Mucosa of descending colon (tissue), 3 donors: ENCODE measurements around the gene MEPCE. TPM values are rescaled to one million over a fixed set of nuclear protein-coding genes. Genes with fewer than 3 reads are reported as not detected.

ENCODE experiments used
- ATAC-seq: fragments of 200-7000 bp; cut with Tn5 transposase; one replicate; pipeline ENCODE4 v1.9.1; 2020; ENCODE audit warnings: mild to moderate bottlenecking, moderate library complexity
- DNase-seq, 3 donors: peaks; one replicate each; pipeline ENCODE4 v3.0.0-alpha.2; 2020
- H3K36me3 ChIP-seq: fragments of 200-600 bp; one replicate; pipeline ENCODE4 v1.8.0; 2021; ENCODE audit warnings: low read depth, mild to moderate bottlenecking
- H3K4me1 ChIP-seq: fragments of 200-600 bp; one replicate; pipeline ENCODE4 v1.8.0; 2021; ENCODE audit warnings: low read depth, mild to moderate bottlenecking
- H3K4me3 ChIP-seq: fragments of 200-600 bp; one replicate; pipeline ENCODE4 v1.8.0; 2021; ENCODE audit warnings: mild to moderate bottlenecking
- H3K9me3 ChIP-seq: fragments of 200-600 bp; one replicate; pipeline ENCODE4 v1.8.0; 2021; ENCODE audit warnings: mild to moderate bottlenecking
- intact Hi-C, 2 donors: fragments of 100-400 bp; cut with DNase I in 1 of 2; cut with micrococcal nuclease in 1 of 2; formaldehyde crosslinking; loops; one replicate each; pipeline versions ENCODE4 v1.11.0 to v1.11.1; 2022; cut with DNase I, micrococcal nuclease
- total RNA-seq, 3 donors: library from RNA; stranded (reverse); fragmentation: NEBNext Ultra II Directional in 2 of 3; extraction: Animal tissue kit (Norgen Biotek cat#: 25700) in 2 of 3; gene quantifications; one replicate each; pipeline versions ENCODE4 v1.2.1 to v1.2.4, GENCODE V29; 2021 to 2023
- TF ChIP-seq, protein P1 (sequence below): fragments of 200-600 bp; IDR thresholded peaks from one replicate; pipeline ENCODE4 v1.8.0; 2022; ENCODE audit warnings: antibody characterized with exemption, mild to moderate bottlenecking
- donor health status: DM: no; HTN: no; CAD: no; lungs with moderate emphysema.
- donor health status: DM: no; HTN: no; CAD: no.
- donor health status: DM: no; HTN: yes; CAD: no.

MEPCE gene
- total RNA-seq, 3 donors from 2014 or later: 29.3 to 46.8 (median 35.2) TPM

DNA sequence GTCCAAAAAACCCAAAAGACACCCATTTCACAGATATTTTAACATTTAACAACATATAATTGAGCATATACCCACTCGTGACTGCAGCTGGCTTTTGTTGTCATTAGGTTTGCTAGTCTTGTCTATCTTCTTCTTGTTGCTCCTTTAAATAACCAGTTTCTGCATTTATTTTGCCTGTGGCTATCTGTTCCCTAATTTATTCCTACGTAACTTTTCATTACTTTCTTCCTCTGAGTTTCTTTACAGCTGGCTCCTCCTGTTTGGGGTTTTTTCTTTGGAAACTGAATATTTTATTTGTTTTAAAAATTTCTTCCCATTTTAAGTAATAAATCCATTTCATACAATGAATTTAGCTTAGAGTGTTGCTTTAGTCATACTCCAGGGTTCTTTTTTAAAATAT is 41.9 kb upstream of the MEPCE start:
- H3K4me3 ChIP-seq: no peak overlapping the region
- H3K36me3 ChIP-seq: no peaks in the 10 kb centered on the region
- TF ChIP-seq, protein P1, sequence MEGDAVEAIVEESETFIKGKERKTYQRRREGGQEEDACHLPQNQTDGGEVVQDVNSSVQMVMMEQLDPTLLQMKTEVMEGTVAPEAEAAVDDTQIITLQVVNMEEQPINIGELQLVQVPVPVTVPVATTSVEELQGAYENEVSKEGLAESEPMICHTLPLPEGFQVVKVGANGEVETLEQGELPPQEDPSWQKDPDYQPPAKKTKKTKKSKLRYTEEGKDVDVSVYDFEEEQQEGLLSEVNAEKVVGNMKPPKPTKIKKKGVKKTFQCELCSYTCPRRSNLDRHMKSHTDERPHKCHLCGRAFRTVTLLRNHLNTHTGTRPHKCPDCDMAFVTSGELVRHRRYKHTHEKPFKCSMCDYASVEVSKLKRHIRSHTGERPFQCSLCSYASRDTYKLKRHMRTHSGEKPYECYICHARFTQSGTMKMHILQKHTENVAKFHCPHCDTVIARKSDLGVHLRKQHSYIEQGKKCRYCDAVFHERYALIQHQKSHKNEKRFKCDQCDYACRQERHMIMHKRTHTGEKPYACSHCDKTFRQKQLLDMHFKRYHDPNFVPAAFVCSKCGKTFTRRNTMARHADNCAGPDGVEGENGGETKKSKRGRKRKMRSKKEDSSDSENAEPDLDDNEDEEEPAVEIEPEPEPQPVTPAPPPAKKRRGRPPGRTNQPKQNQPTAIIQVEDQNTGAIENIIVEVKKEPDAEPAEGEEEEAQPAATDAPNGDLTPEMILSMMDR: no peak
- H3K9me3 ChIP-seq: no peaks in the 10 kb centered on the region
- no peaks in the 10 kb centered on the region for H3K4me1 ChIP-seq
- DNase-seq (no peak), ATAC-seq (no peak)
- intact Hi-C loops: no loop called here

DNA sequence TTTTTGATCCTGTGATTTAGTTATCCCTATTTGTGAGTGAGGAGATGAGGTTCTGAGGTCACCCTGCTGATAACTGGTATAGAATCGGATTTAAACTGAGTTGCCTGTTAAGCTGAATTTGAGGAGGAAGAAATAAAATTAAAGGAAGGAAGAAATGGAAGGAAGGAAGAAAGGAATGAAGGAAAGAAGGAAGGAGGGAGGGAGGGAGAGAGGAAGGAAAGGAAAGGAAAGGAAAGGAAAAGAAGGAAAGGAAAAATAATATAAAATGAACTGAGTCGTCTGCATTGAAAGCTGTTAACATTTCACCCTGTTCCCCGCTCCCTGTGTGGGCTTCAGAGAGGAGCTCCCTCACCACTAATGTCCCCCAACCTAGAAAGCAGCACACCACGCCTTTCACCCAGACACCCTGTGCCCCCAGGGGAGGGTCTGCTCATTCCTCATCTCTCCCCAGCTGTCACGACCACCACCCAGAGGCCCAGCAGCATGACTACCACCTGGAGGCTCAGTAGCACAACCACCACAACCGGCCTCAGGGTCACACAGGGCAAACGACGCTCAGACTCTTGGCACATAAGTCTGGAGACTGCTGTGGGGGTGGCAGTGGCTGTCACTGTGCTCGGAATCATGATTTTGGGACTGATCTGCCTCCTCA is 40.1 kb upstream of the MEPCE start:
- Histone ChIP-seq H3K4me1 (no peaks in the 10 kb centered on the region), H3K9me3 (no peaks in the 10 kb centered on the region), H3K36me3 (no peaks in the 10 kb centered on the region), H3K4me3 (no peak overlapping the region)
- no peak for DNase-seq
- ATAC-seq: no peak
- intact Hi-C loops: no loop called here
- TF ChIP-seq, protein P1: no peak

DNA sequence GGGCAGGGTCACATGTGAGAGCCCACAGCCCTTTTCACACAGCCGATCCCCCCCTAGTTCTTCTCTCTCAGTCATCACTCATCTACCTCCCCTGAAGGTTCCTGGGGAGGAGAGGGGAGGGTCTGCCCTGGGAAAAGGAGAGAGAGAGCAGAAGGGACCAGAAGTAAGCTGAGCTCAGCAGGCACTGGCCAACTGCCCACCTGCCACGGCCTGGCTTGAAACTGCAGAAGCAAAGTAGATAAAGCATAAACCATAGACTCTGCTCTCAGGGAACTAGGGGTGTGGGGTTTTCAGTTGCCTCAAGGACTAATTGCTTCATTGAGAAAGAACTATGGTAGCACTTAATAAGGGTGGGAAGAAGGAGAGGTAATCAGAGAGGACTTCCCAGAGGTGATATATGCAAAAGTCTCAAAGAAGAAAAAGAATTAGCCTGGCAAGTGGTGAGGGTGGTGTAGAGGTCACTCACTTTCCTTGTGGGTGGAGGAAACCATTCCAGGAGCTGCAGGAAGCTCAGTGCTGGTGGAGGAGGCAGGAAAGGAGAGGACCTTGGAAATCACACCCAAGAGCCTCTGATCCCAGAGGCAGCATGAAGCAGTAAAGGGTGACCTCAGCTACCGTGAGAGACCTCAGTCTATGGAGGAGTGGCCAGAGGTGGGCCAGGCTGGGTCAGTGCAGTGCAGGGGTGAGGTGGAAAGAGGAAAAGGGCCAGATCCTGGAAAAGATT is 39.2 kb upstream of the MEPCE start:
- no peaks in the 10 kb centered on the region for H3K36me3 ChIP-seq
- intact Hi-C loops: no loop called here
- H3K4me3 ChIP-seq: no peak overlapping the region
- H3K9me3 ChIP-seq: no peaks in the 10 kb centered on the region
- DNase-seq (no peak), ATAC-seq (peak; percentile 30)
- TF ChIP-seq, protein P1: no peak
- H3K4me1 ChIP-seq: no peaks in the 10 kb centered on the region

DNA sequence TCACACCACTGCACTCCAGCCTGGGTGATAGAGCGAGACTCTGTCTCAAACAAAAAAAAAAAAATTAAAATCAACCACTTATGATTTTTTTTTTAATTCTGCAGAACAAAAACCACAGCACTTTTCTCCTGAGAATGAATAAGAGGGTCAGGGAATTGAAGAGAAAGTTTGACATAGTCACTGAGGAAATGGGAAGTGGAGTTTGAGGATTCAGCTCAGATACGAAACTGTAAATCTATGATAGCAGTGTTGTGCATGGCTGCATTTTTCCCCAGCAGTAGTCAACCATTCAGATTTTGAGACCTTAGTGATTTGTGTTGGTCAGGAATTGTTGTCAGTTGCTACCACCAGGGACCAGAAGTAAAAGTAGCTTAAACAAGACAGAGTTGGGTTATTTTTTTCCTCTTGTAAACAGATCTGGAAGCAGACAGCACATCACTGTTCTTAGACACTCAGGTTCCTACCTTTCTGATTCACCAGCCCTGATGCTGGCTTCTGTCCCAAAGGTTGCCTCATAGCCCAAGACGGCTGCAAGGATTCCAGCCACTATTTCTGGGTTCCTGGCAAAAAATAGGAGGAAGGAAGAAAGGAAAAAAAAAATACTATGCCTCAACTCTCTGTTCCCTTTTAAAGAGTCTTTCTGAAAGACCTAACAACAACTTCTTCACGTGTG is 36.3 kb upstream of the MEPCE start:
- intact Hi-C loops: no loop called here
- Histone ChIP-seq H3K9me3 (no peaks in the 10 kb centered on the region), H3K4me1 (no peaks in the 10 kb centered on the region), H3K4me3 (no peak overlapping the region), H3K36me3 (no peaks in the 10 kb centered on the region)
- ATAC-seq (no peak), DNase-seq (no peak)
- TF ChIP-seq, protein P1: no peak

DNA sequence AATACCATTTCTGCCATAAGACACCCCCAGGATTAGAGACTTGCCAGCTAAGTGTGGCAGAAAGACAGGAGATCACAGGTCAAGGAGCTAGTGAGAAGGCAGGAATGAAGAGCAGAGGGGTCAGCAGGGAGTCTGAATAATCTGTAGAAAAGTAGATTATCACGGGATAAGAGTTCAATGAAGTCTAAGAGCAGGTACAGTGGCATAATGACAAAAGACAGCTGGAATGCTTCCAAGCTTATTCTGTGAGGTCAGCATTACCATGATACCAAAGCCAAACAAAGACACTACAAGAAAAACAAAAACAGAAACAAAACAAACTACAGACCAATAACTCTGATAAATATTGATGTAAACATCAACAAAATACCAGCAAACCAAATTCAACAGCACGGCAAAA is 35.6 kb upstream of the MEPCE start:
- no peaks in the 10 kb centered on the region for H3K4me1 ChIP-seq
- H3K4me3 ChIP-seq: no peak overlapping the region
- ATAC-seq (no peak), DNase-seq (no peak)
- intact Hi-C loops: no loop called here
- no peaks in the 10 kb centered on the region for H3K9me3 ChIP-seq
- TF ChIP-seq, protein P1: no peak
- no peaks in the 10 kb centered on the region for H3K36me3 ChIP-seq
